DOHH2 (cell line): Measurements from ENCODE around the gene PASK.

Experiments
- H3F3A ChIP-seq: fragments of 200-600 bp; sonication (generic), shearing (Covaris generic); 2 replicates; pipeline ENCODE4 v1.6.0; 2016; ENCODE audit warnings: antibody characterized with exemption, mild to moderate bottlenecking; ENCODE audit not compliant: control insufficient read depth, insufficient read depth
- H3K27ac ChIP-seq: fragments of 200-600 bp; sonication (generic); 2 replicates; pipeline ENCODE4 v1.5.1; 2014; ENCODE audit warnings: low read depth, mild to moderate bottlenecking, low read length, moderate library complexity
- H3K27me3 ChIP-seq: fragments of 200-600 bp; sonication (generic); 2 replicates; pipeline ENCODE4 v1.6.1; 2014; ENCODE audit warnings: mild to moderate bottlenecking, low read length, mixed read lengths; ENCODE audit not compliant: control insufficient read depth
- H3K36me3 ChIP-seq: fragments of 200-600 bp; sonication (generic); 2 replicates; pipeline ENCODE4 v1.6.1; 2014; ENCODE audit warnings: mild to moderate bottlenecking, low read length, moderate library complexity, mixed read lengths; ENCODE audit not compliant: control insufficient read depth
- H3K4me1 ChIP-seq: fragments of 200-600 bp; sonication (generic); 2 replicates; pipeline ENCODE4 v1.6.1; 2014; ENCODE audit warnings: mild to moderate bottlenecking, low read length, mixed read lengths; ENCODE audit not compliant: control insufficient read depth
- H3K4me2 ChIP-seq: fragments of 200-600 bp; sonication (generic); 2 replicates; pipeline ENCODE4 v1.6.0; 2014; ENCODE audit warnings: mild to moderate bottlenecking, low read length, moderate library complexity
- H3K4me3 ChIP-seq: fragments of 200-600 bp; sonication (generic); 2 replicates; pipeline ENCODE4 v1.5.1; 2014; ENCODE audit warnings: mild to moderate bottlenecking, low read length, mixed read lengths
- H3K79me2 ChIP-seq: fragments of 200-600 bp; sonication (generic); 2 replicates; pipeline ENCODE4 v1.6.1; 2014; ENCODE audit warnings: mild to moderate bottlenecking, low read length, mixed read lengths; ENCODE audit not compliant: control insufficient read depth
- H3K9me2 ChIP-seq: fragments of 200-600 bp; sonication (generic); replicated peaks from 2 replicates; pipeline ENCODE4 v1.6.1; 2014; ENCODE audit warnings: mild to moderate bottlenecking, low read length, mixed read lengths; ENCODE audit not compliant: control insufficient read depth
- H3K9me3 ChIP-seq: fragments of 200-600 bp; sonication (generic); 2 replicates; pipeline ENCODE4 v1.6.1; 2014; ENCODE audit warnings: antibody characterized with exemption, low read length, mixed read lengths; ENCODE audit not compliant: control insufficient read depth, insufficient read depth
- H4K20me1 ChIP-seq: fragments of 200-600 bp; sonication (generic); 2 replicates; pipeline ENCODE4 v1.6.0; 2014; ENCODE audit warnings: low read depth, mild to moderate bottlenecking, antibody characterized with exemption, low read length, moderate library complexity; ENCODE audit not compliant: control insufficient read depth, insufficient read depth
- EZH2phosphoT487 ChIP-seq: fragments of 200-600 bp; sonication (generic); IDR thresholded peaks from 2 replicates; pipeline ENCODE4 v1.6.1; 2017; ENCODE audit warnings: borderline replicate concordance, mild to moderate bottlenecking, antibody characterized with exemption, low read length, moderate library complexity, mixed read lengths
- TF ChIP-seq, protein P1 (sequence below): fragments of 200-600 bp; sonication (generic); IDR thresholded peaks from one replicate; pipeline ENCODE4 v1.5.1; 2014; ENCODE audit warnings: antibody characterized with exemption, mild to moderate bottlenecking, low read depth, low read length; ENCODE audit not compliant: poor library complexity, severe bottlenecking

Gene PASK

GRCh38 chr2:241187101-241187917 lies 38.0 kb upstream of the PASK start:
- H3K27me3 ChIP-seq = peaks cover 3% of the 10 kb centered on the region; the same call in 1 of the 2 replicates
- peaks cover 12% of the 10 kb centered on the region for H3K4me1 ChIP-seq
- H3K4me2 ChIP-seq = no peak overlapping the region
- no peak overlapping the region for H3K27ac ChIP-seq
- no peaks in the 10 kb centered on the region for H3K9me3 ChIP-seq
- no peaks in the 10 kb centered on the region for H3K9me2 ChIP-seq
- H3K36me3 ChIP-seq = peaks cover 3% of the 10 kb centered on the region; the same call in 1 of the 2 replicates
- H3K79me2 ChIP-seq = no peaks in the 10 kb centered on the region
- H3K4me3 ChIP-seq = no peak overlapping the region
- no peaks in the 10 kb centered on the region for H3F3A ChIP-seq
- no peaks in the 10 kb centered on the region for H4K20me1 ChIP-seq
- no peak for TF ChIP-seq EZH2phosphoT487
- TF ChIP-seq, protein P1, sequence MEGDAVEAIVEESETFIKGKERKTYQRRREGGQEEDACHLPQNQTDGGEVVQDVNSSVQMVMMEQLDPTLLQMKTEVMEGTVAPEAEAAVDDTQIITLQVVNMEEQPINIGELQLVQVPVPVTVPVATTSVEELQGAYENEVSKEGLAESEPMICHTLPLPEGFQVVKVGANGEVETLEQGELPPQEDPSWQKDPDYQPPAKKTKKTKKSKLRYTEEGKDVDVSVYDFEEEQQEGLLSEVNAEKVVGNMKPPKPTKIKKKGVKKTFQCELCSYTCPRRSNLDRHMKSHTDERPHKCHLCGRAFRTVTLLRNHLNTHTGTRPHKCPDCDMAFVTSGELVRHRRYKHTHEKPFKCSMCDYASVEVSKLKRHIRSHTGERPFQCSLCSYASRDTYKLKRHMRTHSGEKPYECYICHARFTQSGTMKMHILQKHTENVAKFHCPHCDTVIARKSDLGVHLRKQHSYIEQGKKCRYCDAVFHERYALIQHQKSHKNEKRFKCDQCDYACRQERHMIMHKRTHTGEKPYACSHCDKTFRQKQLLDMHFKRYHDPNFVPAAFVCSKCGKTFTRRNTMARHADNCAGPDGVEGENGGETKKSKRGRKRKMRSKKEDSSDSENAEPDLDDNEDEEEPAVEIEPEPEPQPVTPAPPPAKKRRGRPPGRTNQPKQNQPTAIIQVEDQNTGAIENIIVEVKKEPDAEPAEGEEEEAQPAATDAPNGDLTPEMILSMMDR = no peak

DNA sequence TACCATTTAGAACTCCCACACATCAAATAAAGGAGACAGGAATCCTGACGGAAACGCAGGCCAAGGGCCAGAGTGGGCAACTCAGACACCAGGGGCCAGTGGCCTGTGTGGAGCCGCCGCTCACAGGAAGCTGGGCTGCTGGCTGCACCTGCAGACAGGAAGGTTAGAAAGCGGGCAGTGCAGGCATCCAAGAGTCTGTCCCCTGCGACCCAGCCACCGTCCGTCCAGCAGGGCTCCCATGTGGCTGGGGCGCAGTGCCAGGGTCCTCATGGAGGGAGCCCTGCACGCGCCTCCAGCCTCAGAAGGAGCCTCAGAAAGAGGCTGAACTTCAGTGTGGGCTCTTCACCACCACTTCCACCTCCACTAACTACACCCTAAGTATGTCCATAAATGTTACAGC lies 36.7 kb upstream of the PASK start:
- Histone ChIP-seq H3K4me2 (no peak overlapping the region), H3K27ac (no peak overlapping the region), H3K4me3 (no peak overlapping the region), H4K20me1 (no peaks in the 10 kb centered on the region), H3K36me3 (peaks cover 3% of the 10 kb centered on the region; the same call in 1 of the 2 replicates), H3F3A (no peaks in the 10 kb centered on the region), H3K79me2 (no peaks in the 10 kb centered on the region), H3K27me3 (peaks cover 3% of the 10 kb centered on the region; the same call in 1 of the 2 replicates), H3K9me2 (no peaks in the 10 kb centered on the region), H3K9me3 (no peaks in the 10 kb centered on the region), H3K4me1 (peaks cover 12% of the 10 kb centered on the region)
- TF ChIP-seq, protein P1 = no peak
- TF ChIP-seq EZH2phosphoT487 = no peak

DNA sequence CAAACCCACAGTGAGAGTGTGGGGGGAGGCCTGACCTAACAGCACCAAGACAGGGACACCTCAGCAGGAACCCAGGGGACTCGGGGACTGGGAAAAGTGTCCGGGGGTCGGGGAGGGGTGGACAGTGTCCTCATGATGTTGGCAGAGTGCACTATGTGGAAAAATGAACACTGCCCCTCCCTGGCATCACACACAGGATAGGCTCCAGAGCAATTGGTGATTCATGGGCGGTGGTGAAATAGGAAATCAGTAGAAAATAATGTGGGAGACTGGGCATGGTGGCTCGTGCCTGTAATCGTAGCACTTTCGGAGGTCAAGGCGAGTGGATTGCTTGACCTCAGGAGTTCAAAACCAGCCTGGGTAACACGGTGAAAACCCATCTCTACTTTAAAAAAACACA lies 35.6 kb upstream of the PASK start:
- Histone ChIP-seq H3K9me3 (no peaks in the 10 kb centered on the region), H3K4me1 (peaks cover 12% of the 10 kb centered on the region), H4K20me1 (no peaks in the 10 kb centered on the region), H3K36me3 (peaks cover 3% of the 10 kb centered on the region; the same call in 1 of the 2 replicates), H3K27me3 (peaks cover 3% of the 10 kb centered on the region; the same call in 1 of the 2 replicates), H3F3A (no peaks in the 10 kb centered on the region), H3K27ac (no peak overlapping the region), H3K9me2 (no peaks in the 10 kb centered on the region), H3K4me3 (no peak overlapping the region), H3K4me2 (no peak overlapping the region), H3K79me2 (no peaks in the 10 kb centered on the region)
- no peak for TF ChIP-seq EZH2phosphoT487
- TF ChIP-seq, protein P1 = no peak
